ENCODE data around the gene DNM3.

DNA sequence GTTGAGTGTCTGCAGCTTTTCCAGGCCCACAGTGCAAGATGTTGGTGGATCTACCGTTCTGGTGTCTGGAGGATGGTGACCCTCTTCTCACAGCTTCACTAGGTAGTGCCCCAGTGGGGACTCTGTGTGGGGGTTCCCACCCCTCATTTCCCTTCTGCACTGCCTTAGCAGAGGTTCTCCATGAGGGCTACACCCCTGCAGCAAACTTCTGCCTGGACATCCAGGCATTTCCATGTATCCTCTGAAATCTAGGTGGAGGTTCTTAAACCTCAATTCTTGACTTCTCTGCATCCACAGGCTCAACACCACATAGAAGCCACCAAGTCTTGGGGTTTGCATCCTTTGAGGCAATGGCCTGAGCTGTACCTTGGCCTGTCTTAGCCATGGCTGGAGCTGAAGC lies 14.3 kb upstream of the DNM3 start:
- TF ChIP-seq, protein P1, sequence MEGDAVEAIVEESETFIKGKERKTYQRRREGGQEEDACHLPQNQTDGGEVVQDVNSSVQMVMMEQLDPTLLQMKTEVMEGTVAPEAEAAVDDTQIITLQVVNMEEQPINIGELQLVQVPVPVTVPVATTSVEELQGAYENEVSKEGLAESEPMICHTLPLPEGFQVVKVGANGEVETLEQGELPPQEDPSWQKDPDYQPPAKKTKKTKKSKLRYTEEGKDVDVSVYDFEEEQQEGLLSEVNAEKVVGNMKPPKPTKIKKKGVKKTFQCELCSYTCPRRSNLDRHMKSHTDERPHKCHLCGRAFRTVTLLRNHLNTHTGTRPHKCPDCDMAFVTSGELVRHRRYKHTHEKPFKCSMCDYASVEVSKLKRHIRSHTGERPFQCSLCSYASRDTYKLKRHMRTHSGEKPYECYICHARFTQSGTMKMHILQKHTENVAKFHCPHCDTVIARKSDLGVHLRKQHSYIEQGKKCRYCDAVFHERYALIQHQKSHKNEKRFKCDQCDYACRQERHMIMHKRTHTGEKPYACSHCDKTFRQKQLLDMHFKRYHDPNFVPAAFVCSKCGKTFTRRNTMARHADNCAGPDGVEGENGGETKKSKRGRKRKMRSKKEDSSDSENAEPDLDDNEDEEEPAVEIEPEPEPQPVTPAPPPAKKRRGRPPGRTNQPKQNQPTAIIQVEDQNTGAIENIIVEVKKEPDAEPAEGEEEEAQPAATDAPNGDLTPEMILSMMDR (IDR thresholded peaks at IDR 0.05), result no peak
- TF ChIP-seq POLR2A (IDR thresholded peaks at IDR 0.05) (no peak), POLR2AphosphoS5 (IDR thresholded peaks at IDR 0.05) (no peak), EP300 (IDR thresholded peaks at IDR 0.05) (no peak)
